Midbrain (tissue), 1 donor: Measurements from ENCODE around the gene DLX6.

ENCODE experiments used
- DNase-seq: peaks from one replicate; lab custom pipeline; 2025; lab: John Stamatoyannopoulos, UW

DLX6 gene

DNA sequence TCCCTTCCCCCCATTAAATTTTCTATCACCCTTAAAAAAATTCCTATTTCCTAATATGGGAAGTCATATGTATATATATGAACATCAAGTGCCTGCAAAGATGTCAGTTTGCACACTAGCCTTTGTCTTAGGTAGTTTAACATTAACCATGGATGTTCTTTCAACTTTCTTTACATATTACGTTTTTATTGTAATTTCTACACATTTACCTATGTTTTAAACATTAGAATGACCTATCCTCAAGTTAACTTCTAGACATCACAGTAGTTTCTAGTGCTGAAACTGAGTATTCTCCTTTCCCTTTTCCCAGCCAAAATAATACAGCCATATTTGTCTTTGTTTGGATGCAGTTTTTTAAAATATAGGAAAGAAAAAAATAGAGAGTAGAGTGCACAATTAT is 5.8 kb downstream of the DLX6 start:
- no peak for DNase-seq

- DNase-seq, result no peak
These were observed 6.4 kb downstream of the DLX6 start for GRCh38 chr7:97011536-97012364.

DNA sequence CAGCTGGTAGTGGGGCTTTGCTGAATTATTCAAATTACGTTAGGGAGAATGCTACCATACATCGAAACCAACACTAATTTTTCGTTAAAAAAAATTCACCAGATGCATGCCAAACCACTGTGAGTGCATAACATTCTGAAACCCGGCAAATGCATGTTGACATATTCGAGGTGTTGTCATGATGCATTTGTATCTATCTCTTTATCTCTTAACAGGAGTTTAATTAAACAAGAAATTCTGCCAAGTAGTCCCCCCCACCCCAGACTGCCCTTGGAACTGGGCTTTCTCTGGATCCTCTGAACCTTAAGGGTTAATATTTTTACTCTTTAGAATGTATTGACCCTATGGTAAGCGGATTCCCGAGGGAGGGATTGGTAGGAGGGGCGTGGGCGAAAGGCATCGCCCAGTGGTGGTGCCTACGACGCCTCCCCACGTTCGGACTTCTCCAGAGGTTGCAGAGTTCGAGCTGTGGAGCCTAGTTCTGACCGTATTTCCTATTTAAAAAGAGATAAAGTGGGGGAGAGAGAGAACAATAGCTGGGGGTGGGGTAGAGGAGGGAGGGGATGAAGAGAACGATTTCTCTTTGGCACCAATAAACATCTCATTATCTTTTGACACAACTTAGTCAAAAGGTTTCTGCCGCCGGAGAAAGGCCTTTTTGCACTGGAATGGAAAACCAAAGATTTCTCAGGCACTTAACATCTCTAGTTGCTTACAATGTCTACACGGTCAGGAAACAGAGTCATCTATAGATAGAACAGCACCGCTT is 7.2 kb downstream of the DLX6 start:
- no peak for DNase-seq

DNA sequence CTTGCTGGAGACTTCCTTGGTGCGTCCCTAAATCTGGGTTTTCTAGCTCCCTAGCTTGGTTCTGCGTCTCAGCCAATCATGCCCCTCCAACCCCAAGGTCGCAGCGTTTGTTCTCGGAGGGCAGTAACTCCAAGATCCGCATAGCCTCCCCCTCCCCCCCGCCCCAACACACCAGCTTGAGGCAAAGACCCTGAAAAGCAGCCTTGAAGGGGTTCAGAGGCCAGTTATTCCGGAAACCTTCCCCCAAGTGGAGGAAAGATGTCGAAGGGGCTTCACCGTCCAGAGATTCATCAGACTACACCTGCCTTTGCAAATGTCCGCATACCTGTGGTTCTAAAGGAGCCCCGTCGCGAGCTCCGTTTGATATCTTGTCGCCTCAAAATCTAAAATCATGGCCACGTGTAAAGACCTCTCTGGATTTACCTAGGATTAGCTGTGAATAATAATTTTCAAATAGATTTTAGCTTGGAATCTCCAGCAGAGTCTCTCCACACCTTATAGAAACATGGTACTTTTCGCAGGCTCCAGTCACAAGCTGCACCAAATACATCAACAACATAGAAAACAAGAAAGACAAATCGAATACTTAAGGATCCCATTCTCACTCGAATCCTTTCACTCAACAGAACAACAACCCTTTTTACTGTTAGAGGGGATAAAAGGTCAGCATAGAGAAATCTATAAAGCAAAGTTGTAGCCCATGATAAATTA is 7.9 kb downstream of the DLX6 start:
- no peak for DNase-seq

- no peak for DNase-seq
These were observed 8.4 kb downstream of the DLX6 start for GRCh38 chr7:97013845-97014134.

DNA sequence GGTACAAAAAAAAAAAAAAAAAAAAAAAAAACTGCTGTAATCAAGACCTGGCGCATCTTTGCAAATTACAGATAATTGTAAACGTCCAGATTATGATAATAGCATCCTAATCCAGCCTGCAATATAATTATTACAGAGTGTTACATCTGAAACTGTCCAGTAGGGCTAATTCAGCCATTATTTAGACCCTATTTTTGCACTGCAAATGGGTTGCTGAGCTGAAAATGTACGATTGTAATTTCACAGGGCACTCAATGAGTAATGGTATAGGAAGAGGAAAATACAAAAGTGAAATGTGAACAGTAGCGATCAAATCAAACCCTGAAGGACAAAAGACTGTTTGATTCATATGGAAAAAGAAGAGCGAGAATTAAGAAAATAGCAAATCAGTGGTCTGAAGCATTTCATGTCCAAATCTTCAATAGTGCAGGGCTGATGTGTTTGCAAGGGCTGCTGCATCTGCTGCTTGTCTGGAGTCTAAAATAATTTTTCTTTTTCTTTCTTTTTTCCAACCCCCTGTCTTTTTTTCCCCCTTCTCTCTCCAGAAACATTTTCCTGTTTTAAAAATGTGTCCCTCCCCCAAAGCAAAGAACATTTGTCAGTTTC is 8.9 kb downstream of the DLX6 start:
- DNase-seq, result no peak

- no peak for DNase-seq
These were observed 9.9 kb downstream of the DLX6 start for GRCh38 chr7:97015279-97015678.

DNA sequence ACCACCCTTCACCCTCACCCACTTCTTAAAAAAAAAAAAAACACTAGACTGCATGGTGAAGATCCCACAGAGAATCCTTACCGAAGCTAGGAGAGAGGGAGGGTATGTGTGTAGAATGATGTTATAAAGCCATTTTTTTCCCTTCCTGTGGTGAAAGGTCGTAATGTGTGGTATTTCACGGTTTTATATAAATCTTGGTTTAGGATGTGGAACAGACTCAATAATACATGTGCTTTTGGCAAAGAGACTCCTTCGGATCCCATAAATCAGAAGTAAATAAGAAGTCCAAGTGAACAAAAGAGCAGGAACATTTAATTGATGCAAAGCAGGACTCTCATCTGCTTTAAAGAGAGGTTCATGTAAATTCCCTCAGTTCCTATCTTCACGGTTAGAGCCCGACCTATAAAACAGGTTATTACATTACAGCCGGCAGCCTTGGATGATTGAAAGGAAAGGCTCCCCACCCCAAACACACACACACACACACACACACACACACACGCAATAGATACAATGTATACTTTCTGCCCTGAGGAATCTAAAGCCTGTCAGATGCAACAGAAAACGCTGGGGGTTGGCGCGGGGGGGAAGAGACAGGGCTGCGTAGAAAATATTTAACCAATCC is 10.5 kb downstream of the DLX6 start:
- no peak for DNase-seq

DNA sequence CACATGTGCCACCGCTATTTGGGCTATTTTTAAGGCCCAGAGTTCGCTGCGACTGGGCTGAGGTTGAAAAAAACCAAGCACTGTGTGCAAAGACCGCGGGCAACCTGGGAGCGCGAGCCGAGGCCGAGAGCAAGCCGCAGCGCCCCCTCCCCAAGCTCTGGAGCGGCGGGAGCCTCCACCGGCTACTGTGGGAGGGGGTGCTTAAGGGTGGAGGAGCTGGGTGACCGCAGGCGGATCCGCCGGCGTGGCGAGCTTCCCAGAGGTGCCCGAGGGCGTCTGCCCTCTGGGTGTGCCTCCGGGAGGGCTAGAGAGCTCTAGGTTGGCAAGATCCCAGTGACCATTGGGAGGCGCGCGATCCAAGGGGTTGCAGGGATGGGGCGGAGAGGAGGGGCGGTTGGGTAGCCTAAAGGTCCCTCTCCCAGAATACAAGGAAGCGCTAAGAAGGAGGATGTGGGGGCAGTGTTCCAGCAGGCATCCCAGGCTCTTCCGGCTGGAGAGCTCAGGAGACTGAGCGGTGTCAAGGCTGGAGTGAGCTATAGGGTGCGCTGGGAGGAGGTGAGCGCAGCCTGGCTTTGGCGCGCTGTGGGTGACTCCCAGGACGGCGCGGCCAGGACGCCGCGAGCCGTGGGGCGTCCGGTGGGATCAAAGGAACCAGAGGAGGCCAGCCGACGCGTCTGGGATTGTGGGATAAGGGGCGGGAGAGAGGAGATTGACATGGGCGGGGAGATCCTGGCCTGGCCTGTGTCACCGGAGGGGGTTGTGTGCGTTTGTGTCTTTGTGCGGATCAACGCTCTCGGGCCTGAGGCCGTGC is 11.2 kb downstream of the DLX6 start:
- DNase-seq, result no peak

DNA sequence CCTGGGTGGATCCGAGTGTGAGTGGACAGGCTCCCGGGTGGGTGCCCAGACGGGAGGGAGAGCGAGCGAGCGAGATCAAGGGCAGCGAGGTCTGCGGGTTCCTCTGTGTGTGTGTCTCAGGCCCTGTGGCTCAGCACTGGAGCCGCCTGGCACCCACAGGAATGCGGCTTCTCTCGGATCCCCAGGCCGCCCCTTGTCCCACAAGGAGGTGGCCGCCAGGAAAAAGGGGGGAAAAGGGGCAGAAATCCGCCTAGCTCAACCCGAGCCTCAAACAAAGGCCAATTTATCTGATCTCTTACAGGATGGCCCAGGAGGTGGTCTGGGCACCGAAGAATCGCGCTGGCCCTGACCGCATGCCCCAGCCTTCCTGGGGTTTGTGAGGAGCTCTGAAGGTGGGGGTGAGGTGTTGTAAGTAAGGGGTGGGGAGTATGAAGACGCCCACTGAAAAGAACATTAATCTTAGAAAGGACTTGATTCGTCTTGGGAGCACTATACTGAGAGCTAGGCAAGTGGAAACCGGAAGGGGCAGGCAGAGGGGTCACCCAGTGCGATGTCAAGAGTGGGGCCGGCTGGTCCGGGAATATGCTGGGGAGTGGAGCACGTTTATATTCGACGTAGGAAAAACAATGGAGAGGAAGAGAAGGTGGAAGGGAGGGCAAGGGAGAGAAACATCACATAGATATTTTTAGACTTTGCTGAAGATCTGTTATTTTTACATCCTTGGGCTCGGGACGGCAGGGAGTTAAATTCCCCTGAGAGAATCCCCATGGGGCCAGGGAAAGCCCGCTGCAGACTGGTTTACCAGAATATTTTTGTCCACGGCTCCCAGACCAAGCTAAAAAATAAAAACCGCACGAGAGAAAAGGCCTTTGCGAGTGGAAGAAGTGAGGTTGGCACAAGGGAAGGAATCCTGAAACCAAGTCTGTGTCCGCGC is 12.1 kb downstream of the DLX6 start:
- no peak for DNase-seq

- no peak for DNase-seq
These were observed 12.8 kb downstream of the DLX6 start for GRCh38 chr7:97018126-97018601.

GRCh38 chr7:97018791-97019531 is 13.6 kb downstream of the DLX6 start:
- DNase-seq, result no peak

- no peak for DNase-seq
These were observed 14.4 kb downstream of the DLX6 start for GRCh38 chr7:97019710-97020225.

GRCh38 chr7:97020601-97020995 is 15.2 kb downstream of the DLX6 start:
- no peak for DNase-seq

- no peak for DNase-seq
These were observed 15.8 kb downstream of the DLX6 start for GRCh38 chr7:97020996-97021746.

GRCh38 chr7:97021747-97022490 is 16.6 kb downstream of the DLX6 start:
- no peak for DNase-seq

DNA sequence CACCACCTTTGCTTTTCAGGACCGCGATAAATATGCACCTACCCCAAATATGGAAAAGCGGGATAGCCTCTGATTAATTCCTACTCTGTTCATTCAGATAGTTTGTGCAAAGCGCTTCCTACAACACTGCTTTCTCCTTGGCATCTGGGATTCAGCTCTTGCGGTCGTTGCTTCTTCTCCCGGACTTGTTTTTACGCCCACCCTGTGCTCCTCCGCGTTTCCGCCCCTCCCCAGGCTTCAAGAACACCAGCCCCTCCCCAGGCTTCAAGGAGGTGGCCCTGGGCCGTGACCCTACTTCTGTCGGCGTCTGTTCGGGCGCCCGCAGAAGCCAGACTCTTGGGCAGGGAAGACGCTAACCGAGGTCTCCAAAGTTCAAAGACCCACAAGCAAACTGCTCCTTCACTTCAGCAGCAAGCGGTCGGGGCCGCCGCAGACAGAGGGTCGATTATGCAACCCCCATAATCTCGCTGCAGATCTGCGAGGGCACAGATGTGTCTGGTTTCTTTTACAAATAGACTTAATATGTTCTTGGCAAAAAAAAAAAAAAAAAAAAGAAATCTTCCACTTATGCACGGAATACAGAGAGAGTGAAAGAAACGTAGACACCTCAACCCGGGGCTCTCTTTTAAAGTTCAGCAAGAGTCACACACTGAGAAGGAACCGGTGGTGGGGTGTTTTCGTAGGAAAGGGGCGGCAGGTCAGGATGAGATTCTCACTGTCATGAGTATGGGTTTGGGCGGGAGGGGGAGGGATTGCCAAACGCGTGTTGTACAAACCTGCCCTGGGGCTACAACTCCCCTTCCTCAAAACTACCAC is 17.3 kb downstream of the DLX6 start:
- no peak for DNase-seq
